Measurements from ENCODE around the gene PHF3.

PHF3 gene

GRCh38 chr6:63674635-63675034 lies 39.0 kb downstream of the PHF3 start:
- H3K27ac ChIP-seq = no peak overlapping the region
- H3K36me3 ChIP-seq = no peaks in the 10 kb centered on the region
- H3K9me3 ChIP-seq = no peaks in the 10 kb centered on the region
- no peaks in the 10 kb centered on the region for H3K27me3 ChIP-seq
- TF ChIP-seq CTCF (IDR thresholded peaks at IDR 0.05) = no peak
- peaks cover 9 to 10% of the 10 kb centered on the region in 2 experiments for H3K4me1 ChIP-seq (ENCODE audit: control insufficient read depth in 1 of 2, insufficient read depth in 1 of 2, low read depth in 1 of 2, low read length in 1 of 2)
- no peak overlapping the region for H3K4me3 ChIP-seq (ENCODE audit: low read depth in 1 of 2, low read length in 1 of 2)

- no peaks in the 10 kb centered on the region for H3K27me3 ChIP-seq
- H3K4me1 ChIP-seq (ENCODE audit: control insufficient read depth in 1 of 2, insufficient read depth in 1 of 2, low read depth in 1 of 2, low read length in 1 of 2) = peaks cover 11% of the 10 kb centered on the region in 2 experiments
- no peaks in the 10 kb centered on the region for H3K9me3 ChIP-seq
- no peak overlapping the region for H3K4me3 ChIP-seq (ENCODE audit: low read depth in 1 of 2, low read length in 1 of 2)
- no peak overlapping the region for H3K27ac ChIP-seq
- TF ChIP-seq CTCF (IDR thresholded peaks at IDR 0.05) = no peak
- no peaks in the 10 kb centered on the region for H3K36me3 ChIP-seq
Measured at GRCh38 chr6:63675138-63675537, 39.5 kb downstream of the PHF3 start.

- Histone ChIP-seq H3K4me3 (ENCODE audit: low read depth in 1 of 2, low read length in 1 of 2) (no peak overlapping the region), H3K27me3 (no peaks in the 10 kb centered on the region), H3K9me3 (no peaks in the 10 kb centered on the region), H3K27ac (no peak overlapping the region), H3K36me3 (no peaks in the 10 kb centered on the region), H3K4me1 (ENCODE audit: control insufficient read depth in 1 of 2, insufficient read depth in 1 of 2, low read depth in 1 of 2, low read length in 1 of 2) (peaks cover 11% of the 10 kb centered on the region in 2 experiments)
- no peak for TF ChIP-seq CTCF (IDR thresholded peaks at IDR 0.05)
Measured at GRCh38 chr6:63676412-63677114, 41.0 kb downstream of the PHF3 start.

GRCh38 chr6:63677282-63677681 lies 41.7 kb downstream of the PHF3 start:
- H3K36me3 ChIP-seq = no peaks in the 10 kb centered on the region
- H3K27ac ChIP-seq = no peak overlapping the region
- no peaks in the 10 kb centered on the region for H3K27me3 ChIP-seq
- peaks cover 11% of the 10 kb centered on the region in 2 experiments for H3K4me1 ChIP-seq (ENCODE audit: control insufficient read depth in 1 of 2, insufficient read depth in 1 of 2, low read depth in 1 of 2, low read length in 1 of 2)
- no peaks in the 10 kb centered on the region for H3K9me3 ChIP-seq
- TF ChIP-seq CTCF (IDR thresholded peaks at IDR 0.05) = no peak
- no peak overlapping the region for H3K4me3 ChIP-seq (ENCODE audit: low read depth in 1 of 2, low read length in 1 of 2)

GRCh38 chr6:63683071-63683603 lies 47.5 kb downstream of the PHF3 start:
- no peak for TF ChIP-seq CTCF (IDR thresholded peaks at IDR 0.05)
- Histone ChIP-seq H3K4me3 (ENCODE audit: low read depth in 1 of 2, low read length in 1 of 2) (no peak overlapping the region), H3K27me3 (no peaks in the 10 kb centered on the region), H3K36me3 (peaks cover 14% of the 10 kb centered on the region), H3K9me3 (no peaks in the 10 kb centered on the region), H3K27ac (no peak overlapping the region), H3K4me1 (ENCODE audit: control insufficient read depth in 1 of 2, insufficient read depth in 1 of 2, low read depth in 1 of 2, low read length in 1 of 2) (peaks cover 26 to 30% of the 10 kb centered on the region in 2 experiments)
